ENCODE measurements around the gene PTGES2. TPM values are rescaled to one million over a fixed set of nuclear protein-coding genes. Genes with fewer than 3 reads are reported as not detected.
"Not testable (repeated sequence)": the region's sequence is repeated elsewhere in the genome, so short reads cannot be mapped to it uniquely, and the experiment has no call there.

Gene PTGES2
- total RNA-seq, 2 donors from 2014 or later = 15.3 to 32.3 TPM

GRCh38 chr9:128088253-128088945 is 39.1 kb downstream of the PTGES2 start:
- Mint-ChIP-seq H3K4me3 (peak overlapping the region; percentile 50), H3K36me3 (ENCODE audit: low read depth) (peaks cover 28% of the 10 kb centered on the region), H3K4me1 (peaks cover 36% of the 10 kb centered on the region), H3K27ac (peak overlapping the region; percentile 84), H3K9me3 (no peaks in the 10 kb centered on the region), H3K27me3 (no peaks in the 10 kb centered on the region)
- peak; percentile 56 for ATAC-seq (replicated peaks)

GRCh38 chr9:128087262-128087661 is 40.3 kb downstream of the PTGES2 start:
- no peak for ATAC-seq (replicated peaks)
- Mint-ChIP-seq H3K4me3 (no peak overlapping the region), H3K27me3 (no peaks in the 10 kb centered on the region), H3K36me3 (ENCODE audit: low read depth) (peaks cover 29% of the 10 kb centered on the region), H3K9me3 (no peaks in the 10 kb centered on the region), H3K4me1 (peaks cover 28% of the 10 kb centered on the region), H3K27ac (peak overlapping the region; percentile 84)

- Mint-ChIP-seq H3K27ac (no peak overlapping the region), H3K4me1 (peaks cover 30% of the 10 kb centered on the region), H3K36me3 (ENCODE audit: low read depth) (peaks cover 33% of the 10 kb centered on the region), H3K9me3 (no peaks in the 10 kb centered on the region), H3K4me3 (no peak overlapping the region), H3K27me3 (no peaks in the 10 kb centered on the region)
- no peak for ATAC-seq (replicated peaks)
Observed at GRCh38 chr9:128085943-128086342, 41.6 kb downstream of the PTGES2 start.

- Mint-ChIP-seq H3K9me3 (no peaks in the 10 kb centered on the region), H3K4me3 (no peak overlapping the region), H3K4me1 (peaks cover 34% of the 10 kb centered on the region), H3K27ac (no peak overlapping the region), H3K36me3 (ENCODE audit: low read depth) (peaks cover 33% of the 10 kb centered on the region), H3K27me3 (no peaks in the 10 kb centered on the region)
- no peak for ATAC-seq (replicated peaks)
Observed at GRCh38 chr9:128084746-128085145, 42.8 kb downstream of the PTGES2 start.

- peak; percentile 62 for ATAC-seq (replicated peaks)
- Mint-ChIP-seq H3K9me3 (no peaks in the 10 kb centered on the region), H3K4me3 (no peak overlapping the region), H3K27ac (peak overlapping the region; percentile 66), H3K4me1 (peaks cover 35% of the 10 kb centered on the region), H3K27me3 (no peaks in the 10 kb centered on the region), H3K36me3 (ENCODE audit: low read depth) (peaks cover 48% of the 10 kb centered on the region)
Observed at GRCh38 chr9:128082151-128082550, 45.4 kb downstream of the PTGES2 start.

- H3K27ac Mint-ChIP-seq = peak overlapping the region; percentile 26
- ATAC-seq (replicated peaks) = peak; percentile 31
Observed at GRCh38 chr9:128081056-128081455, 46.5 kb downstream of the PTGES2 start.

GRCh38 chr9:128080206-128080605 is 47.3 kb downstream of the PTGES2 start:
- no peak overlapping the region for H3K4me3 Mint-ChIP-seq
- ATAC-seq (replicated peaks) = no peak
- no peaks in the 10 kb centered on the region for H3K9me3 Mint-ChIP-seq
- no peak overlapping the region for H3K27ac Mint-ChIP-seq
- H3K36me3 Mint-ChIP-seq (ENCODE audit: low read depth) = peaks cover 50% of the 10 kb centered on the region
- peaks cover 40% of the 10 kb centered on the region for H3K4me1 Mint-ChIP-seq
- H3K27me3 Mint-ChIP-seq = no peaks in the 10 kb centered on the region

More at GRCh38 chr9:128081056-128081455, 46.5 kb downstream of the PTGES2 start:
- no peaks in the 10 kb centered on the region for H3K27me3 Mint-ChIP-seq
- H3K9me3 Mint-ChIP-seq = no peaks in the 10 kb centered on the region
- peak overlapping the region; percentile 8 for H3K4me3 Mint-ChIP-seq
- peaks cover 40% of the 10 kb centered on the region for H3K4me1 Mint-ChIP-seq
- peaks cover 58% of the 10 kb centered on the region for H3K36me3 Mint-ChIP-seq (ENCODE audit: low read depth)

- ATAC-seq (replicated peaks) = peak; percentile 41
- Mint-ChIP-seq H3K4me1 (peaks cover 35% of the 10 kb centered on the region), H3K9me3 (no peaks in the 10 kb centered on the region), H3K27me3 (no peaks in the 10 kb centered on the region), H3K4me3 (peak overlapping the region; percentile 55), H3K36me3 (ENCODE audit: low read depth) (peaks cover 40% of the 10 kb centered on the region), H3K27ac (peak overlapping the region; percentile 46)
Observed at GRCh38 chr9:128078504-128079434, 48.8 kb downstream of the PTGES2 start.

- Mint-ChIP-seq H3K9me3 (no peaks in the 10 kb centered on the region), H3K27me3 (no peaks in the 10 kb centered on the region), H3K36me3 (ENCODE audit: low read depth) (peaks cover 38% of the 10 kb centered on the region), H3K4me3 (peak overlapping the region; percentile 55), H3K27ac (peak overlapping the region; percentile 46), H3K4me1 (peaks cover 34% of the 10 kb centered on the region)
- peak; percentile 35 for ATAC-seq (replicated peaks)
Observed at GRCh38 chr9:128077847-128078503, 49.6 kb downstream of the PTGES2 start.

- ATAC-seq (replicated peaks) = no peak
- Mint-ChIP-seq H3K27ac (peak overlapping the region; percentile 90), H3K4me3 (no peak overlapping the region), H3K27me3 (no peaks in the 10 kb centered on the region), H3K9me3 (no peaks in the 10 kb centered on the region), H3K4me1 (peaks cover 22% of the 10 kb centered on the region), H3K36me3 (ENCODE audit: low read depth) (peaks cover 48% of the 10 kb centered on the region)
Observed at GRCh38 chr9:128073253-128073886, 54.2 kb downstream of the PTGES2 start.

- Mint-ChIP-seq H3K4me3 (no peak overlapping the region), H3K4me1 (peaks cover 16% of the 10 kb centered on the region), H3K36me3 (ENCODE audit: low read depth) (peaks cover 39% of the 10 kb centered on the region), H3K9me3 (no peaks in the 10 kb centered on the region), H3K27ac (peak overlapping the region; percentile 90), H3K27me3 (no peaks in the 10 kb centered on the region)
- ATAC-seq (replicated peaks) = no peak
Observed at GRCh38 chr9:128072144-128073021, 55.1 kb downstream of the PTGES2 start.

GRCh38 chr9:128071475-128071874 is 56.1 kb downstream of the PTGES2 start:
- Mint-ChIP-seq H3K4me1 (peaks cover 11% of the 10 kb centered on the region), H3K36me3 (ENCODE audit: low read depth) (peaks cover 30% of the 10 kb centered on the region)
- ATAC-seq (replicated peaks) = not testable (repeated sequence)

GRCh38 chr9:128070874-128071273 is 56.7 kb downstream of the PTGES2 start:
- H3K27ac Mint-ChIP-seq = peak overlapping the region; percentile 69

More at GRCh38 chr9:128071475-128071874, 56.1 kb downstream of the PTGES2 start:
- H3K4me3 Mint-ChIP-seq, H3K9me3 Mint-ChIP-seq, H3K27me3 Mint-ChIP-seq: not testable (repeated sequence)
- peak overlapping the region; percentile 90 for H3K27ac Mint-ChIP-seq

More at GRCh38 chr9:128070874-128071273, 56.7 kb downstream of the PTGES2 start:
- ATAC-seq (replicated peaks) = no peak
- Mint-ChIP-seq H3K4me1 (peaks cover 14% of the 10 kb centered on the region), H3K36me3 (ENCODE audit: low read depth) (peaks cover 26% of the 10 kb centered on the region), H3K4me3 (no peak overlapping the region), H3K27me3 (no peaks in the 10 kb centered on the region), H3K9me3 (no peaks in the 10 kb centered on the region)
